Hepatocyte (in vitro differentiated cells): ENCODE measurements around the gene OR10H2. TPM values are rescaled to one million over a fixed set of nuclear protein-coding genes. Genes with fewer than 3 reads are reported as not detected.

Experiments used
- DNase-seq: peaks from one replicate; pipeline ENCODE4 v3.0.0-alpha.2; 2016; ENCODE audit warnings: low spot score
- H2AFZ ChIP-seq: fragments of 200-600 bp; sonication (generic); 2 replicates; pipeline ENCODE4 v1.6.0; 2016; ENCODE audit warnings: antibody characterized with exemption, mild to moderate bottlenecking
- H3K27ac ChIP-seq: fragments of 200-600 bp; sonication (generic); 2 replicates; pipeline ENCODE4 v1.5.1; 2016; ENCODE audit warnings: mild to moderate bottlenecking
- H3K27me3 ChIP-seq: fragments of 200-600 bp; sonication (generic); 2 replicates; pipeline ENCODE4 v1.6.1; 2016
- H3K36me3 ChIP-seq: fragments of 200-600 bp; sonication (generic); replicated peaks from 2 replicates; pipeline ENCODE4 v1.5.1; 2016; ENCODE audit warnings: low read depth; ENCODE audit not compliant: insufficient read depth
- H3K4me1 ChIP-seq: fragments of 200-600 bp; sonication (generic); 2 replicates; pipeline ENCODE4 v1.5.1; 2016; ENCODE audit warnings: mild to moderate bottlenecking, moderate library complexity; ENCODE audit not compliant: insufficient read depth
- H3K4me2 ChIP-seq: fragments of 200-600 bp; sonication (generic); 2 replicates; pipeline ENCODE4 v1.6.0; 2016
- H3K4me3 ChIP-seq: fragments of 200-600 bp; sonication (generic); 2 replicates; pipeline ENCODE4 v1.5.1; 2016; ENCODE audit warnings: mild to moderate bottlenecking
- H3K79me2 ChIP-seq: fragments of 200-600 bp; sonication (generic); 2 replicates; pipeline ENCODE4 v1.6.0; 2017; ENCODE audit warnings: mild to moderate bottlenecking
- H3K9me2 ChIP-seq: fragments of 200-600 bp; sonication (generic); replicated peaks from 2 replicates; pipeline ENCODE4 v1.6.0; 2017; ENCODE audit warnings: mild to moderate bottlenecking; ENCODE audit not compliant: insufficient read depth
- H3K9me3 ChIP-seq: fragments of 200-600 bp; sonication (generic); 2 replicates; pipeline ENCODE4 v1.5.1; 2016; ENCODE audit warnings: low read depth, mild to moderate bottlenecking
- H4K20me1 ChIP-seq: fragments of 200-600 bp; sonication (generic); 2 replicates; pipeline ENCODE4 v1.6.0; 2016; ENCODE audit warnings: mild to moderate bottlenecking; ENCODE audit not compliant: insufficient read depth, poor library complexity, severe bottlenecking
- CTCF ChIP-seq: fragments of 200-600 bp; sonication (generic); IDR thresholded peaks from 2 replicates; pipeline ENCODE4 v1.5.1; 2016; ENCODE audit warnings: antibody characterized with exemption, mild to moderate bottlenecking; ENCODE audit not compliant: poor library complexity
- EZH2 ChIP-seq: fragments of 200-600 bp; sonication (generic); IDR thresholded peaks from 2 replicates; pipeline ENCODE4 v1.6.1; 2016; ENCODE audit warnings: antibody characterized with exemption, mild to moderate bottlenecking, borderline replicate concordance
- EZH2phosphoT487 ChIP-seq: fragments of 200-600 bp; sonication (generic); IDR thresholded peaks from one replicate; pipeline ENCODE4 v1.6.1; 2018; ENCODE audit warnings: antibody characterized with exemption, mild to moderate bottlenecking, low read depth, moderate library complexity; ENCODE audit not compliant: unreplicated experiment, severe bottlenecking
- WGBS: methylation state at CpG from one replicate; pipeline ENCODE4 v1.1.6; 2016; ENCODE audit warnings: low lambda C conversion rate; ENCODE audit errors: missing lambda C conversion rate; 5-methylcytosine and 5-hydroxymethylcytosine counted together
- polyA plus RNA-seq: library from polyadenylated mRNA; unstranded; fragments of >200 nt; fragmentation: Nextera tagmentation; extraction: Ambion mirVana; gene quantifications from 2 replicates; pipeline ENCODE4 v1.2.1, GENCODE V29; 2016
- total RNA-seq: library from RNA; depleted of rRNA; stranded (reverse); fragments of >200 nt; gene quantifications from 2 replicates; pipeline ENCODE4 v1.2.3, GENCODE V29; 2014

The OR10H2 gene
- total and polyA plus RNA-seq, 2 experiments from 2014 or later, result not detected

DNA sequence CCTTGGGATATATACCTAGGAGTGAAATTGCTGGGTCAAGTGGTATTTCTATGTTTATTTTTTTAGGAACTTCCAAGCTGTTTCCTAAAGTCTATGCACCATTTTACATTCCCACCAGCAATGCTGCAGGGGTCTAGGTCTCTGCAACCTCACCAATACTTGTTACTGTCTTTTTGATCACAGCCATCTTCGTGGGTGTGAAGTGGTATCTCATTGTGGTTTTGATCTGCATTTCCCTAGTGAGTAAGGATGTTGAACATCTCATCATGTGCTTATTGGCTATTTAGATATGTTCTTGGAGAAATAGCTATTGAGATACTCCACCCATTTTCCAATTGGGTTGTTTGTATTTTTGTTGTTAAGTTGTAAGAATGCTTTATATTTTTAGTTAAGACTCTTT lies 2.7 kb downstream of the OR10H2 start:
- TF ChIP-seq EZH2 (no peak), EZH2phosphoT487 (no peak), CTCF (no peak)
- Histone ChIP-seq H3K4me3 (no peak overlapping the region), H3K9me2 (no peaks in the 10 kb centered on the region), H3K27ac (no peak overlapping the region), H3K36me3 (no peaks in the 10 kb centered on the region), H3K4me1 (no peaks in the 10 kb centered on the region), H4K20me1 (no peaks in the 10 kb centered on the region), H2AFZ (no peak overlapping the region), H3K79me2 (no peaks in the 10 kb centered on the region), H3K4me2 (no peak overlapping the region), H3K27me3 (no peaks in the 10 kb centered on the region), H3K9me3 (no peaks in the 10 kb centered on the region)
- WGBS, result 25% methylated on average over 1 of the region's 1 CpG
- DNase-seq, result no peak

DNA sequence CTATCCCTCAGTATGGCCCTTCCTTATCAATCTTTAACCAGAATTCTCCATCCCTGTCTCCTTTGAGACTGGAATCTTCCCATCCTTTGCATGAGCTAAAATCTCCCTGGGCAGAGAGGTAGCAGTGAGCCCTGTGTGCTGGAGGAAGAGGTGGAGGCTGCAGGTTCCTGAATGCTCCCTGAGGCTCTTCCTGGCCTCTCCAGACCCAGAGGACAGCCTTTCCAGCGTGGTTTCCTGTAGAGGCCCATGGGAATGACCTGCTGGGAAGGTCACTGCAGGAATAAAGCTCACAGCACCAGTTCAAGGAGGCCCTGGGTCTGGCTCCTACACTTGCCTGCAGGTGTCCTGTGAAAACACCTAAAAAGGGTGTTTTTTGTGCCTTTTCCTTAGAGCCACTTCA lies 4.6 kb downstream of the OR10H2 start:
- no peaks in the 10 kb centered on the region for H3K9me2 ChIP-seq
- H3K27ac ChIP-seq, result no peak overlapping the region
- no peaks in the 10 kb centered on the region for H3K79me2 ChIP-seq
- H3K4me1 ChIP-seq, result no peaks in the 10 kb centered on the region
- no peak overlapping the region for H2AFZ ChIP-seq
- H3K4me3 ChIP-seq, result no peak overlapping the region
- no peaks in the 10 kb centered on the region for H3K36me3 ChIP-seq
- H3K9me3 ChIP-seq, result no peaks in the 10 kb centered on the region
- no peaks in the 10 kb centered on the region for H3K27me3 ChIP-seq
- H3K4me2 ChIP-seq, result no peak overlapping the region
- WGBS, result 0% methylated on average over 1 of the region's 1 CpG
- TF ChIP-seq CTCF, result no peak
- TF ChIP-seq EZH2, result no peak
- TF ChIP-seq EZH2phosphoT487, result no peak
- DNase-seq, result no peak
- H4K20me1 ChIP-seq, result no peaks in the 10 kb centered on the region

GRCh38 chr19:15733895-15734294 lies 6.1 kb downstream of the OR10H2 start:
- Histone ChIP-seq H3K27me3 (no peaks in the 10 kb centered on the region), H3K4me1 (no peaks in the 10 kb centered on the region), H3K9me2 (no peaks in the 10 kb centered on the region), H3K36me3 (no peaks in the 10 kb centered on the region), H3K4me3 (no peak overlapping the region), H3K9me3 (no peaks in the 10 kb centered on the region), H3K4me2 (no peak overlapping the region), H3K27ac (no peak overlapping the region), H4K20me1 (no peaks in the 10 kb centered on the region), H2AFZ (no peak overlapping the region), H3K79me2 (no peaks in the 10 kb centered on the region)
- WGBS, result 54% methylated on average over 6 of the region's 6 CpGs
- TF ChIP-seq CTCF (no peak), EZH2phosphoT487 (no peak), EZH2 (no peak)
- no peak for DNase-seq

GRCh38 chr19:15737722-15738121 lies 9.9 kb downstream of the OR10H2 start, which contains the start of gene OR10H3:
OR10H3 (plus strand) TSS chr19:15737985; CDS start chr19:15741393, 3,408 bp downstream.
- no peaks in the 10 kb centered on the region for H3K27me3 ChIP-seq
- 28% methylated on average over 4 of the region's 4 CpGs for WGBS
- no peak within 1 kb of the TSS for H3K4me2 ChIP-seq
- H3K4me3 ChIP-seq, result no peak within 1 kb of the TSS
- H3K4me1 ChIP-seq, result no peaks in the 10 kb centered on the region
- H3K36me3 ChIP-seq, result no peaks in the 10 kb centered on the region
- no peaks in the 10 kb centered on the region for H3K9me3 ChIP-seq
- no peaks in the 10 kb centered on the region for H4K20me1 ChIP-seq
- no peak within 1 kb of the TSS for H3K27ac ChIP-seq
- no peaks in the 10 kb centered on the region for H3K79me2 ChIP-seq
- TF ChIP-seq EZH2phosphoT487 (no peak), CTCF (no peak), EZH2 (no peak)
- H3K9me2 ChIP-seq, result no peaks in the 10 kb centered on the region
- DNase-seq, result no peak
- no peak within 1 kb of the TSS for H2AFZ ChIP-seq
